Measurements from ENCODE around the gene ALS2. TPM values are rescaled to one million over a fixed set of nuclear protein-coding genes. Genes with fewer than 3 reads are reported as not detected.

ALS2 gene
- 8.8 to 13.8 TPM (median 12.4 TPM) in 5 replicates for total RNA-seq (2022; extraction: Qiagen RNA extraction; ENCODE audit: low read depth)

DNA sequence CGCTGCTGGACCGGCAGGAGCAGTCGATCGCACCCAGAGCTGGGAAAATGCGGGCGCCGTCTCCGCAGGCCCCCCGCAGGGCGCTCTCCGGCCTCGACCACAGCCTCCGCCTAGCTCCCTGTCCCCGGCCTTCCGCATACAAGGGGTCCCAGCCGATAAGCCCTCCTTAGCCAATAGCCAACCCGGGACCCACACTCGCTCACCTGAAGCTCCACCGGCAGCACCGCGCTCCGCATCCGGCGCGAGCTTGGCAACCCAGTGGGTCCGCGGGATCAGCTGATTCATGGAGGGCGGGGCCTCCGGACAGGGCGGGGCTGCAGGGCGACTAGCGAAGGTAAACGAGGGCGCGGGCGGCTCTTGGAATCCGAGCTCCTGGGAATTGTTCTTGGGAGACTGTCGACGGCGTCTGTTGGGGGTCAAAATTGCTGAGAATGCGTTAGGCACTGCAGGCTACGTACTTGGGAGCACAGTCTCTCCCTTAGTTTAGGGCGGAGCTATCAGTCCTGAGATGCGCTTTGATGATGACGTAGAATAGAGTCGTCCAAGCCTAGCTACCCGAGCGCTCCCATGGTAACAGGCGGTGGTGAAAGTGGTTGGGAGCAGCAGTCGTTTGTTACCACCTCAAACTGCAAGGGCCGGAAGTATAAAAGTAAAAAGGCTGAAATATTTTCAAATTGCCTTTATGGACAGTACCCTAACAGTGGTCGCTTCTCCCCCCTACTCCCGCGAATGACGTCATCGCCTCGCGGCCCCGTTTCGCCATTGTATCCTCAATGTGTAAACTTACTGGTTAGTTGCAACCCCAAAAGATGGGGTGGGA lies at the start of gene ALS2:
Gene ALS2, minus strand, starts transcription at position 260 of the 820 bp plus-strand sequence. CDS start 12,048 bp downstream, outside the sequence.

DNA sequence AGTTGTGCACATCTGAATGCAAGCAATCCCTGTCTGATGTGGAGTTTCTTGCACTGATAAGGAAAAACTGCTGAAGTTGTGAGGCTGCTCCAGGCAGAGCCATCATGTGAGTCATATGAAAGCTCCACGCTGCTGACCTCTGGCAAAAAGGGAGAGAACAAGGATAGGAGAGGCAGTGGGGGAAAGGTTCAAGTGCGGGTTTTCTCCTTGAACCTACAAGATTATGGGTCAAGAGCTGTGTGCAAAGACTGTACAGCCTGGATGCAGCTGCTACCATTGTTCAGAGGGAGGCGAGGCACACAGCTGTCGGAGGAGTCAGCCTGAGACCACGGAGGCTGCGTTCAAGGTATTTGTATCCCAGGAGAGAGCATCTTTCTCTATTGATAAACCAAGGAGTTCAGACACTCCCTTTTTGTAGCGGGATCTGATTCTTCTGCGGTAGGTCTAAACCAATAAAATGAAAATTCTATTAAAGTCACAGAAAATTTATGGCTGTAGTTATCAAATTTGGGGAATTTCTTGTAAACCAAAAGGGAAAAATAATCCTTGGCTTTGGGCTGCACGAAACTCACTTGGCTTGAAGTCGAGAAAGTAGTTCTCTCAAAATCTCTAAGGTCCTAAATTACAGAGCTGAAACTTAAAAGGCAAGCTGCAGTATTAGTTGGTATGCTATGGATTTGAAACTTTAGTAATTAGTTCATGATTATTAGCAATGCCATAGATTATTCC lies 25.9 kb upstream of the ALS2 start, which contains the start of gene CDK15:
Gene CDK15, plus strand, starts transcription at position 96 of the 729 bp plus-strand sequence. Its CDS starts 128 bp downstream, at position 224.

DNA sequence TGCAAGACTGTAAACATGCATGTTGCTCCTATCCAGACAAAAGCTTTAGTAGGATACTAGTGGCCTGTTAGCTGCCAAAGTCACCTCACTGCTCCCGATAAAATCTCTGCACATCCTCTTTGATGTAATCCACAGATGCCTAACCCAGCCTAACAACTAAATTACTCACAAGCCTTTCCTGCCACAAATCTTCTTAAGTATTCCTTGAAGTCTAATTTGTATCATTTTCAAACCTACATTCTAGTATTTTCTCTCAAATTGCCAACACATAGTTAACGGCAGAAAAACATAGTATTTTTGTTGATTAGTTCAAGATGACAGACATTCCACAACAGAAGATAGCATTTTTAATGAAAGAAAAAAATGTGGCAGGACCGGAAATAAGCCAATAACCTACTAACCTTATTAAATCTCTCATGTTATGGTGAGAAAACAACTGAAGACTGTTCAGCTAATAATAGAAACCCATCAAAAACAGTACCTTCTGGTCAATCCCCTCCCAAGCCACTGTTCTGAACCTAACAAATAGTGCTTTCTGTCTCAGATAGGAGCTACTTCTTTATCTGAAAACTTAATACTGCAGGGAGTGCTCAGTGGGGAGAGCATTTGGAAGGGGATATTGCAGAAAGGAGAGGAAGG lies 82.0 kb downstream of the ALS2 start, which contains the start of gene MPP4:
Gene MPP4, minus strand, starts transcription at position 57 of the 639 bp plus-strand sequence. CDS start 4,690 bp downstream, outside the sequence.

Other genes with a start within 250 kb of the ALS2 start
- 17.8 to 21.1 TPM (median 19.5 TPM) in 5 replicates for gene TMEM237, start 137.4 kb downstream of the ALS2 start, total RNA-seq (2022; extraction: Qiagen RNA extraction; ENCODE audit: low read depth)
- gene MPP4, start 82.3 kb downstream of the ALS2 start, total RNA-seq (2022; extraction: Qiagen RNA extraction; ENCODE audit: low read depth) = 0.06 to 0.13 TPM (median 0.10 TPM) in 3 of 5 replicates, not detected in the others
- gene CDK15, start 25.6 kb upstream of the ALS2 start, total RNA-seq (2022; extraction: Qiagen RNA extraction; ENCODE audit: low read depth) = not detected in 5 replicates